OCI-LY7 (cell line): Measurements from ENCODE around the gene AURKB.
A peak's percentile ranks its signal among the peaks of the same experiment; 100 is the strongest.

Source experiments
- EZH2phosphoT487 ChIP-seq: fragments of 200-600 bp; sonication (generic); IDR thresholded peaks from 2 replicates; pipeline ENCODE4 v1.6.1; 2018; ENCODE audit warnings: low read depth, borderline replicate concordance, mild to moderate bottlenecking, mixed run types, antibody characterized with exemption, low read length, moderate library complexity, mixed read lengths
- TF ChIP-seq, protein P1 (sequence below): fragments of 200-600 bp; sonication (generic); conservative IDR thresholded peaks from 2 replicates; pipeline ENCODE4 v1.5.1; 2014; ENCODE audit warnings: mild to moderate bottlenecking, antibody characterized with exemption, low read length, moderate library complexity, mixed read lengths

DNA sequence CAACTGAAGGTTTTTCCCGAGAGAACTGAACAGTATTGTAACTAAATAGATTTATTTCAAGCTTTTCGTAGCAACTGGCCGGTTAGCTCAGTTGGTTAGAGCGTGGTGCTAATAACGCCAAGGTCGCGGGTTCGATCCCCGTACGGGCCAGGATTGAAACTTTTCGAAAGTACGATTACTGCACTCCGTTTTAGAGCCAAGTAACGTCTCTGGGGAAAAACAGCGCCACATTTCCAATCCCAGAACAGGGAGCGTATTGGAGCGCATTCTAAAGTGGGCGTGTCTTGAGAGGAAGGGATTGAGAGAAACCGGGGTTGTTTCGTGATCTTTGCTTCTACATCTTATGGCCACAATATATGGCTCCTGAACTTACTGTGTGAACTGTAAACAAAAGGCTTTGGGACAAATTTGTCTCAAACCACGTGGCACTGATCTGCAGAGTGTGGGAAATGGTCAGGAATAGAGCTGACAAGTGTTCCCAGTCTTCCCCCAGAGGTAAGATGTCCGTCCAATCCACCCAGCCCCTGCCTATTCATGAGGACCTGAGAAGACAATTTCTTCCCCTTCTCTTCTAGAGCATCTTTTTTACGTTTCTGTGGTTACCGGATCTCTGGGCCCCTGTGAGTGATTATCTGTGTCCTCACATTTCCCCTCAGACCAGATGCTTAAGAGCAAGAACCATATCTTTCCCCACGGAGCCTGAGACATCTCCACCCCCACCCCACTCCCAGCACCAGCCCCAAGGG is 22.7 kb downstream of the AURKB start:
- TF ChIP-seq, protein P1, sequence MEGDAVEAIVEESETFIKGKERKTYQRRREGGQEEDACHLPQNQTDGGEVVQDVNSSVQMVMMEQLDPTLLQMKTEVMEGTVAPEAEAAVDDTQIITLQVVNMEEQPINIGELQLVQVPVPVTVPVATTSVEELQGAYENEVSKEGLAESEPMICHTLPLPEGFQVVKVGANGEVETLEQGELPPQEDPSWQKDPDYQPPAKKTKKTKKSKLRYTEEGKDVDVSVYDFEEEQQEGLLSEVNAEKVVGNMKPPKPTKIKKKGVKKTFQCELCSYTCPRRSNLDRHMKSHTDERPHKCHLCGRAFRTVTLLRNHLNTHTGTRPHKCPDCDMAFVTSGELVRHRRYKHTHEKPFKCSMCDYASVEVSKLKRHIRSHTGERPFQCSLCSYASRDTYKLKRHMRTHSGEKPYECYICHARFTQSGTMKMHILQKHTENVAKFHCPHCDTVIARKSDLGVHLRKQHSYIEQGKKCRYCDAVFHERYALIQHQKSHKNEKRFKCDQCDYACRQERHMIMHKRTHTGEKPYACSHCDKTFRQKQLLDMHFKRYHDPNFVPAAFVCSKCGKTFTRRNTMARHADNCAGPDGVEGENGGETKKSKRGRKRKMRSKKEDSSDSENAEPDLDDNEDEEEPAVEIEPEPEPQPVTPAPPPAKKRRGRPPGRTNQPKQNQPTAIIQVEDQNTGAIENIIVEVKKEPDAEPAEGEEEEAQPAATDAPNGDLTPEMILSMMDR = 0 out of 2 replicates have a peak, but pooled peaks have one; percentile 12
- TF ChIP-seq EZH2phosphoT487 = no peak
